AG04450 (cell line): ENCODE measurements around the gene DHX29. TPM values are rescaled to one million over a fixed set of nuclear protein-coding genes. Genes with fewer than 3 reads are reported as not detected.

Experiments
- CTCF ChIA-PET: fragments of 300-600, 350-600 bp; formaldehyde crosslinking; extraction: SDS; loops from one replicate; lab custom pipeline; 2022; ENCODE audit warnings: antibody characterized with exemption, inconsistent platforms; lab: Charles Lee
- POLR2A ChIA-PET: fragments of 350-600 bp; formaldehyde crosslinking; extraction: SDS; loops from one replicate; lab custom pipeline; 2021; ENCODE audit warnings: antibody characterized with exemption, inconsistent platforms; lab: Yijun Ruan, JAX
- DNase-seq: peaks from one replicate; pipeline ENCODE4 v3.0.0-alpha.2; 2011; ENCODE audit warnings: low read depth, low spot score
- H3K27ac ChIP-seq: one replicate; pipeline ENCODE4 v1.5.1; 2012; ENCODE audit warnings: low read depth, low read length, control low read depth
- H3K27me3 ChIP-seq: one replicate; pipeline ENCODE4 v1.6.0; 2012; ENCODE audit warnings: low read length; ENCODE audit not compliant: control insufficient read depth, insufficient read depth
- H3K4me3 ChIP-seq: 2 replicates; pipeline ENCODE4 v1.5.1; 2011; ENCODE audit warnings: mild to moderate bottlenecking, low read depth, low read length, control low read depth
- H3K9me3 ChIP-seq: 2 replicates; pipeline ENCODE4 v1.5.1; 2012; ENCODE audit warnings: low read length; ENCODE audit not compliant: control insufficient read depth, insufficient read depth
- CTCF ChIP-seq: IDR thresholded peaks from 2 replicates; pipeline ENCODE4 v1.5.1; 2011; ENCODE audit warnings: low read depth, low read length, control low read depth, inconsistent platforms
- polyA plus RNA-seq: library from polyadenylated mRNA; depleted of rRNA; stranded (reverse); fragments of >200 nt; gene quantifications from 2 replicates; pipeline ENCODE4 v1.2.3, GENCODE V29; 2011

Gene DHX29
- polyA plus RNA-seq, 1 experiment, result 10.8 TPM

GRCh38 chr5:55294935-55295334 lies 12.6 kb downstream of the DHX29 start:
- Histone ChIP-seq H3K4me3 (no peak overlapping the region), H3K27ac (no peak overlapping the region), H3K9me3 (peaks cover 2% of the 10 kb centered on the region; the same call in 1 of the 2 replicates), H3K27me3 (no peaks in the 10 kb centered on the region)
- ChIA-PET CTCF (no interaction called here), POLR2A (no interaction called here)
- TF ChIP-seq CTCF, result no peak
- no peak for DNase-seq

GRCh38 chr5:55290991-55291390 lies 16.5 kb downstream of the DHX29 start:
- TF ChIP-seq CTCF, result no peak
- POLR2A ChIA-PET, result no interaction called here
- DNase-seq, result no peak
- H3K9me3 ChIP-seq, result 0 out of 2 replicates have a peak, but pooled peaks cover 2% of the 10 kb centered on the region
- no peak overlapping the region for H3K4me3 ChIP-seq
- no peaks in the 10 kb centered on the region for H3K27me3 ChIP-seq
- no peak overlapping the region for H3K27ac ChIP-seq
- CTCF ChIA-PET, result no interaction called here

- H3K9me3 ChIP-seq, result 0 out of 2 replicates have a peak, but pooled peaks cover under 1% of the 10 kb centered on the region
- no peaks in the 10 kb centered on the region for H3K27me3 ChIP-seq
- ChIA-PET CTCF (no interaction called here), POLR2A (no interaction called here)
- H3K4me3 ChIP-seq, result no peak overlapping the region
- no peak for DNase-seq
- H3K27ac ChIP-seq, result no peak overlapping the region
- TF ChIP-seq CTCF, result no peak
Observed at GRCh38 chr5:55289808-55290207, 17.7 kb downstream of the DHX29 start.

GRCh38 chr5:55286411-55286933 lies 21.0 kb downstream of the DHX29 start:
- ChIA-PET POLR2A (no interaction called here), CTCF (no interaction called here)

More at GRCh38 chr5:55286411-55286933, 21.0 kb downstream of the DHX29 start:
- Histone ChIP-seq H3K4me3 (no peak overlapping the region), H3K27me3 (no peaks in the 10 kb centered on the region), H3K9me3 (no peaks in the 10 kb centered on the region), H3K27ac (no peak overlapping the region)
- DNase-seq, result no peak
- TF ChIP-seq CTCF, result no peak
